Measurements from ENCODE around the gene SLC12A8. TPM values are rescaled to one million over a fixed set of nuclear protein-coding genes. Genes with fewer than 3 reads are reported as not detected.
A peak's percentile ranks its signal among the peaks of the same experiment; 100 is the strongest.

Gene SLC12A8
- total and polyA plus RNA-seq, 10 donors, result 0.32 to 2.8 (median 1.3) TPM

GRCh38 chr3:125143538-125143937 is 69.0 kb downstream of the SLC12A8 start:
- TF ChIP-seq, protein P1, sequence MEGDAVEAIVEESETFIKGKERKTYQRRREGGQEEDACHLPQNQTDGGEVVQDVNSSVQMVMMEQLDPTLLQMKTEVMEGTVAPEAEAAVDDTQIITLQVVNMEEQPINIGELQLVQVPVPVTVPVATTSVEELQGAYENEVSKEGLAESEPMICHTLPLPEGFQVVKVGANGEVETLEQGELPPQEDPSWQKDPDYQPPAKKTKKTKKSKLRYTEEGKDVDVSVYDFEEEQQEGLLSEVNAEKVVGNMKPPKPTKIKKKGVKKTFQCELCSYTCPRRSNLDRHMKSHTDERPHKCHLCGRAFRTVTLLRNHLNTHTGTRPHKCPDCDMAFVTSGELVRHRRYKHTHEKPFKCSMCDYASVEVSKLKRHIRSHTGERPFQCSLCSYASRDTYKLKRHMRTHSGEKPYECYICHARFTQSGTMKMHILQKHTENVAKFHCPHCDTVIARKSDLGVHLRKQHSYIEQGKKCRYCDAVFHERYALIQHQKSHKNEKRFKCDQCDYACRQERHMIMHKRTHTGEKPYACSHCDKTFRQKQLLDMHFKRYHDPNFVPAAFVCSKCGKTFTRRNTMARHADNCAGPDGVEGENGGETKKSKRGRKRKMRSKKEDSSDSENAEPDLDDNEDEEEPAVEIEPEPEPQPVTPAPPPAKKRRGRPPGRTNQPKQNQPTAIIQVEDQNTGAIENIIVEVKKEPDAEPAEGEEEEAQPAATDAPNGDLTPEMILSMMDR (IDR thresholded peaks at IDR 0.05 in 8 of 11, conservative IDR thresholded peaks at IDR 0.05 in 3 of 11), result no peak
- no peak for TF ChIP-seq POLR2A (IDR thresholded peaks at IDR 0.05)
- TF ChIP-seq POLR2AphosphoS5 (IDR thresholded peaks at IDR 0.05), result no peak
- Histone ChIP-seq H3K27me3 (replicated peaks in 1 of 7) (no peaks in the 10 kb centered on the region), H3K4me1 (peaks cover 52 to 87% (median 83%) of the 10 kb centered on the region in 6 donors), H3K27ac (peak overlapping the region in 4 of 8 donors; percentile 79 to 86 (median 85)), H3K36me3 (no peaks in the 10 kb centered on the region), H3K4me3 (no peak overlapping the region), H3K9me3 (no peaks in the 10 kb centered on the region)
- intact Hi-C loops (cut with DNase I; ENCODE audit: low total_unique reads), result loop anchor here (10.0 kb wide), 1 partner anchor 89 kb away; the partner anchor contains the start of gene HEG1
- DNase-seq, result no peak
- 82 to 95% (median 89%) methylated on average over 2 to 3 of the region's 3 CpGs for WGBS, 5 donors

GRCh38 chr3:125142940-125143339 is 69.6 kb downstream of the SLC12A8 start:
- no peak for DNase-seq
- peaks cover 48 to 81% (median 79%) of the 10 kb centered on the region in 6 donors for H3K4me1 ChIP-seq
- no peaks in the 10 kb centered on the region for H3K9me3 ChIP-seq
- TF ChIP-seq POLR2AphosphoS5 (IDR thresholded peaks at IDR 0.05) (no peak), POLR2A (IDR thresholded peaks at IDR 0.05) (no peak)
- TF ChIP-seq, protein P1 (IDR thresholded peaks at IDR 0.05 in 8 of 11, conservative IDR thresholded peaks at IDR 0.05 in 3 of 11), result no peak
- intact Hi-C loops (cut with DNase I; ENCODE audit: low total_unique reads), result loop anchor here (10.0 kb wide), 1 partner anchor 88 kb away; the partner anchor contains the start of gene HEG1
- H3K27ac ChIP-seq, result peak overlapping the region in 6 of 8 donors; percentile 75 to 86 (median 84)
- WGBS, 5 donors, result 66 to 83% (median 71%) methylated on average over 6 of the region's 6 CpGs
- no peaks in the 10 kb centered on the region for H3K36me3 ChIP-seq
- H3K4me3 ChIP-seq, result no peak overlapping the region
- H3K27me3 ChIP-seq (replicated peaks in 1 of 7), result no peaks in the 10 kb centered on the region

DNA sequence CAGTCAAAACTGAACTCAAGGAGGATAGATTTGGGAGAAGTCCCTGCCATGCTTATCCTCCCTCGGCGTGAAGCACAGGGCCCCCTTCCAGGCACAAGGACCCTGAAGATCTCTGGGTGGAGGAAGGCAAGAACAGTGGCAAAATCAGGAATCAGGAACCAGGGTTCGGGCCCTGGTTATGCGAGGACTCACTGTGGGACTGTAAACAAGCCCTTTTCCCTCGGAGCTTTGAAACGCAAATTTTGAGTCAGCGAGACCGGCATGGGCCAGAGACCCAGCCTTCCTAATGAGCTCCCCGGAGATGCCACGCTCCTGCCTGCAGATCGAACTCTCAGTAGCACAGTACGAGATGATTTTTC is 70.1 kb downstream of the SLC12A8 start:
- TF ChIP-seq POLR2A (IDR thresholded peaks at IDR 0.05) (no peak), POLR2AphosphoS5 (IDR thresholded peaks at IDR 0.05) (no peak)
- TF ChIP-seq, protein P1 (IDR thresholded peaks at IDR 0.05 in 8 of 11, conservative IDR thresholded peaks at IDR 0.05 in 3 of 11), result no peak
- intact Hi-C loops (cut with DNase I; ENCODE audit: low total_unique reads), result loop anchor here (10.0 kb wide), 1 partner anchor 88 kb away; the partner anchor contains the start of gene HEG1

DNA sequence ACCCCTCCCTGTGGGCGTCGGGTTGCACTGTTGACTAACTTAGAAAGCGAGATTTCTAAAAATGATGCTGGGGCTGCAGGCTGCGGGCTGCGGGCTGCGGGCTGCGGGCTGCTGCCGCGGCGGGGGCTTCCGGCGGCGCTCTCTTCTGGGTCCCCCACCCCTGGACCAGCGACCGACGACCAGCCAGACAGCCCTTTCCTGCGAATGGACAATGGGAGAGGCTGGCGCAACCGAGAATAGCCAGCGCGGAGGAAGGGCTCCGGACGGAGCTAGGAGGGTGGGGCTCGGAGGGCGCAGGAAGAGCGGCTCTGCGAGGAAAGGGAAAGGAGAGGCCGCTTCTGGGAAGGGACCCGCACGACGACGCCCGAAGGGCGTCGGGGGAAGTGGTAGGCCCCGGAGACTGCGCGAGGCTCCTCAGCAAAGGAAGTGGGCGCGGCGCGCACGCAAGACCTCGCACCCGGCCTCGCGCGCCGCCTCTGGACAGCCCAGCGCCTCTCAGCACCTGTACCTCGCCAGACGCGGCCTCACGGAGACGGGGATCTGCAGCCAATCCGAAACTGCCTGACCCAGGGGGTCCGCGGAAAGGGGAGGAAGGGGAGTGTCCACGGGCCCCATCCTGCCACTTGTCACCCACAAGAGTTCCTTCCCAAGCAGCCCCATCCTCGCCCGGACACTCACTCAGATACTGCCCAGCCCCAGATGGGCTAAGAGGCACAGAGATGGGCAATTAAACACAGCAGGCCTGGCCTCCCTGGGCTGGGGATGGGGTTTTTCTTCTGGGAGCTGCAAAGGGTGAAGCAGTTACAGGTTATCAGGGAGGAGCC is 70.7 kb downstream of the SLC12A8 start:
- TF ChIP-seq, protein P1 (IDR thresholded peaks at IDR 0.05 in 8 of 11, conservative IDR thresholded peaks at IDR 0.05 in 3 of 11), result peak in 10 of 11 experiments; percentile 6 to 63 (median 35)
- TF ChIP-seq POLR2AphosphoS5 (IDR thresholded peaks at IDR 0.05) (peak; percentile 66 to 87 (median 81)), POLR2A (IDR thresholded peaks at IDR 0.05) (no peak)
- 2 to 5% (median 2%) methylated on average over 20 to 61 of the region's 61 CpGs for WGBS, 5 donors
- H3K27ac ChIP-seq, result peak overlapping the region; percentile 48 to 86 (median 80)
- H3K27me3 ChIP-seq (replicated peaks in 1 of 7), result no peaks in the 10 kb centered on the region
- no peaks in the 10 kb centered on the region for H3K36me3 ChIP-seq
- intact Hi-C loops (cut with DNase I; ENCODE audit: low total_unique reads), result loop anchor here (10.0 kb wide), 1 partner anchor 87 kb away; the partner anchor contains the start of gene HEG1
- DNase-seq, result peak; percentile 95
- peaks cover 38 to 77% (median 70%) of the 10 kb centered on the region in 6 donors for H3K4me1 ChIP-seq
- H3K9me3 ChIP-seq, result no peaks in the 10 kb centered on the region
- H3K4me3 ChIP-seq, result peak overlapping the region; percentile 8 to 66 (median 36)

More for the DNA sequence above, 70.1 kb downstream of the SLC12A8 start:
- peak overlapping the region; percentile 48 to 86 (median 80) for H3K27ac ChIP-seq
- H3K36me3 ChIP-seq, result no peaks in the 10 kb centered on the region
- H3K4me3 ChIP-seq, result peak overlapping the region in 2 of 8 donors; percentile 37 to 66
- no peaks in the 10 kb centered on the region for H3K27me3 ChIP-seq (replicated peaks in 1 of 7)
- 82 to 94% (median 89%) methylated on average over 10 to 12 of the region's 12 CpGs for WGBS, 5 donors
- no peaks in the 10 kb centered on the region for H3K9me3 ChIP-seq
- peaks cover 42 to 77% (median 73%) of the 10 kb centered on the region in 6 donors for H3K4me1 ChIP-seq
- no peak for DNase-seq
